Hepatocyte (in vitro differentiated cells): Measurements from ENCODE around the gene MGMT.

Experiments used
- EZH2 ChIP-seq: fragments of 200-600 bp; sonication (generic); IDR thresholded peaks from 2 replicates; pipeline ENCODE4 v1.6.1; 2016; ENCODE audit warnings: antibody characterized with exemption, mild to moderate bottlenecking, borderline replicate concordance
- TF ChIP-seq, protein P1 (sequence below): fragments of 200-600 bp; sonication (generic); IDR thresholded peaks from 2 replicates; pipeline ENCODE4 v1.5.1; 2016; ENCODE audit warnings: antibody characterized with exemption, mild to moderate bottlenecking; ENCODE audit not compliant: poor library complexity

DNA sequence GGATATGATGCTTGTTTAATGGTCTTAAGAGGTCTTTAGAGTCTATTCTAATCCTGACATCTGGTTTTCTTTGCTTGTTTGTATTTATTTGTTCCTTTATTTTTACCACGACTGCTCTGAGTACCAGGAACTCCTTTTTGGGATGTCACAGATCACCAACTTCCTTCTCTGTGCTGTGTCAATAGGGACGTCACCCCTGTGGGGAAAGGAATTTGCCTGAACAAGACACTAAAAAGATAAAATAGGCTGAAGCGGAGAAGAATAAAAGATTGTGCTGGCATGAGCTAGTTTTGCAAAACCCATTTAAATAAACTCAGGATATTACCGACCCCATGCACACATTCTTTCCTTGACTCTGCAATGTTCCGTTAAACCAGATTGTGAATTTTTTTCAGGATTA is 27.7 kb downstream of the MGMT start:
- TF ChIP-seq, protein P1, sequence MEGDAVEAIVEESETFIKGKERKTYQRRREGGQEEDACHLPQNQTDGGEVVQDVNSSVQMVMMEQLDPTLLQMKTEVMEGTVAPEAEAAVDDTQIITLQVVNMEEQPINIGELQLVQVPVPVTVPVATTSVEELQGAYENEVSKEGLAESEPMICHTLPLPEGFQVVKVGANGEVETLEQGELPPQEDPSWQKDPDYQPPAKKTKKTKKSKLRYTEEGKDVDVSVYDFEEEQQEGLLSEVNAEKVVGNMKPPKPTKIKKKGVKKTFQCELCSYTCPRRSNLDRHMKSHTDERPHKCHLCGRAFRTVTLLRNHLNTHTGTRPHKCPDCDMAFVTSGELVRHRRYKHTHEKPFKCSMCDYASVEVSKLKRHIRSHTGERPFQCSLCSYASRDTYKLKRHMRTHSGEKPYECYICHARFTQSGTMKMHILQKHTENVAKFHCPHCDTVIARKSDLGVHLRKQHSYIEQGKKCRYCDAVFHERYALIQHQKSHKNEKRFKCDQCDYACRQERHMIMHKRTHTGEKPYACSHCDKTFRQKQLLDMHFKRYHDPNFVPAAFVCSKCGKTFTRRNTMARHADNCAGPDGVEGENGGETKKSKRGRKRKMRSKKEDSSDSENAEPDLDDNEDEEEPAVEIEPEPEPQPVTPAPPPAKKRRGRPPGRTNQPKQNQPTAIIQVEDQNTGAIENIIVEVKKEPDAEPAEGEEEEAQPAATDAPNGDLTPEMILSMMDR, result no peak
- no peak for TF ChIP-seq EZH2
